H1 (cell line): Measurements from ENCODE around the gene MBNL1.
"Not testable (repeated sequence)": the region's sequence is repeated elsewhere in the genome, so short reads cannot be mapped to it uniquely, and the experiment has no call there.

Source experiments
- BCL11A ChIP-seq, 2 experiments: IDR thresholded peaks; one replicate each; pipeline ENCODE4 v1.6.1; 2011; ENCODE audit warnings: low read depth in 2 of 2, low read length in 2 of 2, mild to moderate bottlenecking in 2 of 2
- CEBPB ChIP-seq: IDR thresholded peaks from 2 replicates; pipeline ENCODE4 v1.6.1; 2012; ENCODE audit warnings: low read depth, low read length
- EP300 ChIP-seq, 2 experiments: IDR thresholded peaks; 1 replicate in 1 of 2; 2 replicates in 1 of 2; pipeline ENCODE4 v1.6.1; 2011 to 2012; ENCODE audit warnings: low read depth in 2 of 2, low read length in 2 of 2, mild to moderate bottlenecking in 2 of 2, borderline replicate concordance in 1 of 2, inconsistent platforms in 1 of 2, moderate library complexity in 1 of 2
- EZH2 ChIP-seq: fragments of 200-600 bp; sonication (generic); IDR thresholded peaks from 2 replicates; pipeline ENCODE4 v1.7.1; 2012; ENCODE audit warnings: low read depth, mild to moderate bottlenecking, moderate library complexity, low read length, inconsistent platforms; ENCODE audit not compliant: severe bottlenecking
- GABPA ChIP-seq: IDR thresholded peaks from 2 replicates; pipeline ENCODE4 v1.6.1; 2011; ENCODE audit warnings: mild to moderate bottlenecking, low read length, moderate library complexity, borderline replicate concordance; ENCODE audit not compliant: insufficient read depth
- POLR2A ChIP-seq, 2 experiments: IDR thresholded peaks; 1 replicate in 1 of 2; 2 replicates in 1 of 2; pipeline ENCODE4 v1.6.1; 2011; ENCODE audit warnings: low read depth in 2 of 2, low read length in 2 of 2, mild to moderate bottlenecking in 2 of 2; ENCODE audit errors: control extremely low read depth in 1 of 2
- POLR2AphosphoS5 ChIP-seq: IDR thresholded peaks from 2 replicates; pipeline ENCODE4 v1.6.1; 2011; ENCODE audit warnings: low read depth, low read length
- RFX5 ChIP-seq: IDR thresholded peaks from 2 replicates; pipeline ENCODE4 v1.6.1; 2011; ENCODE audit warnings: low read depth, low read length, improper control_type of control experiment, borderline replicate concordance
- SIRT6 ChIP-seq: IDR thresholded peaks from one replicate; pipeline ENCODE4 v1.7.1; 2012; ENCODE audit warnings: low read length, inconsistent platforms
- TF ChIP-seq, protein P1 (sequence below), 3 experiments: IDR thresholded peaks; 1 replicate in 2 of 3; 2 replicates in 1 of 3; pipeline versions ENCODE4 v1.5.1 to v1.6.1; 2011; ENCODE audit warnings: low read length in 3 of 3, mild to moderate bottlenecking in 3 of 3, inconsistent platforms in 2 of 3, low read depth in 1 of 3, moderate library complexity in 1 of 3; ENCODE audit not compliant: insufficient read depth in 1 of 3; ENCODE audit errors: control extremely low read depth in 1 of 3
- TF ChIP-seq, protein P2 (sequence below): IDR thresholded peaks from 2 replicates; pipeline ENCODE4 v1.6.1; 2011; ENCODE audit warnings: low read length, improper control_type of control experiment

GRCh38 chr3:152397348-152397747 lies 128.6 kb downstream of the MBNL1 start:
- TF ChIP-seq EZH2; SIRT6; CEBPB; POLR2A (IDR thresholded peaks at IDR 0.05; ENCODE audit: control extremely low read depth in 1 of 2, low read depth in 2 of 2, low read length in 2 of 2); GABPA; EP300 (IDR thresholded peaks at IDR 0.05; ENCODE audit: borderline replicate concordance in 1 of 2, low read depth in 2 of 2, low read length in 2 of 2); POLR2AphosphoS5; BCL11A (IDR thresholded peaks at IDR 0.05; ENCODE audit: low read depth in 2 of 2, low read length in 2 of 2); RFX5: not testable (repeated sequence)
- TF ChIP-seq, protein P1, sequence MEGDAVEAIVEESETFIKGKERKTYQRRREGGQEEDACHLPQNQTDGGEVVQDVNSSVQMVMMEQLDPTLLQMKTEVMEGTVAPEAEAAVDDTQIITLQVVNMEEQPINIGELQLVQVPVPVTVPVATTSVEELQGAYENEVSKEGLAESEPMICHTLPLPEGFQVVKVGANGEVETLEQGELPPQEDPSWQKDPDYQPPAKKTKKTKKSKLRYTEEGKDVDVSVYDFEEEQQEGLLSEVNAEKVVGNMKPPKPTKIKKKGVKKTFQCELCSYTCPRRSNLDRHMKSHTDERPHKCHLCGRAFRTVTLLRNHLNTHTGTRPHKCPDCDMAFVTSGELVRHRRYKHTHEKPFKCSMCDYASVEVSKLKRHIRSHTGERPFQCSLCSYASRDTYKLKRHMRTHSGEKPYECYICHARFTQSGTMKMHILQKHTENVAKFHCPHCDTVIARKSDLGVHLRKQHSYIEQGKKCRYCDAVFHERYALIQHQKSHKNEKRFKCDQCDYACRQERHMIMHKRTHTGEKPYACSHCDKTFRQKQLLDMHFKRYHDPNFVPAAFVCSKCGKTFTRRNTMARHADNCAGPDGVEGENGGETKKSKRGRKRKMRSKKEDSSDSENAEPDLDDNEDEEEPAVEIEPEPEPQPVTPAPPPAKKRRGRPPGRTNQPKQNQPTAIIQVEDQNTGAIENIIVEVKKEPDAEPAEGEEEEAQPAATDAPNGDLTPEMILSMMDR (IDR thresholded peaks at IDR 0.05; ENCODE audit: control extremely low read depth in 1 of 3, insufficient read depth in 1 of 3, low read depth in 1 of 3, low read length in 3 of 3): not testable (repeated sequence)
- TF ChIP-seq, protein P2, sequence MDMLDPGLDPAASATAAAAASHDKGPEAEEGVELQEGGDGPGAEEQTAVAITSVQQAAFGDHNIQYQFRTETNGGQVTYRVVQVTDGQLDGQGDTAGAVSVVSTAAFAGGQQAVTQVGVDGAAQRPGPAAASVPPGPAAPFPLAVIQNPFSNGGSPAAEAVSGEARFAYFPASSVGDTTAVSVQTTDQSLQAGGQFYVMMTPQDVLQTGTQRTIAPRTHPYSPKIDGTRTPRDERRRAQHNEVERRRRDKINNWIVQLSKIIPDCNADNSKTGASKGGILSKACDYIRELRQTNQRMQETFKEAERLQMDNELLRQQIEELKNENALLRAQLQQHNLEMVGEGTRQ: not testable (repeated sequence)
